SU-DHL-6 (cell line): Measurements from ENCODE around the gene MOCS3.

Experiments used
- H2AFZ ChIP-seq: fragments of 200-600 bp; sonication (generic); 2 replicates; pipeline ENCODE4 v1.6.1; 2014; ENCODE audit warnings: low read depth, mild to moderate bottlenecking, moderate library complexity, mixed read lengths, antibody characterized with exemption, low read length; ENCODE audit not compliant: severe bottlenecking
- H3F3A ChIP-seq: fragments of 200-600 bp; shearing (Covaris generic); 2 replicates; pipeline ENCODE4 v1.6.0; 2016; ENCODE audit warnings: antibody characterized with exemption, mild to moderate bottlenecking; ENCODE audit not compliant: insufficient read depth
- H3K27ac ChIP-seq: fragments of 200-600 bp; sonication (generic); 2 replicates; pipeline ENCODE4 v1.5.1; 2016; ENCODE audit warnings: low read depth, mild to moderate bottlenecking, low read length, moderate library complexity, mixed read lengths
- H3K27me3 ChIP-seq: fragments of 200-600 bp; sonication (generic), shearing (Covaris generic); 2 replicates; pipeline ENCODE4 v1.6.0; 2014; ENCODE audit warnings: mild to moderate bottlenecking, low read length
- H3K36me3 ChIP-seq: fragments of 200-600 bp; sonication (generic); 2 replicates; pipeline ENCODE4 v1.6.1; 2014; ENCODE audit warnings: mild to moderate bottlenecking, low read length, mixed read lengths
- H3K4me2 ChIP-seq: fragments of 300-600, 200-600 bp; shearing (Covaris generic), sonication (generic); 2 replicates; pipeline ENCODE4 v1.6.0; 2014; ENCODE audit warnings: low read length, low read depth, mild to moderate bottlenecking; ENCODE audit not compliant: poor library complexity, severe bottlenecking
- H3K4me3 ChIP-seq: fragments of 200-600 bp; sonication (generic); 2 replicates; pipeline ENCODE4 v1.5.1; 2014; ENCODE audit warnings: antibody characterized with exemption, low read length, mild to moderate bottlenecking, mixed read lengths; ENCODE audit not compliant: insufficient read depth, poor library complexity, severe bottlenecking
- H3K79me2 ChIP-seq: fragments of 200-600 bp; sonication (generic); 2 replicates; pipeline ENCODE4 v1.6.1; 2014; ENCODE audit warnings: mild to moderate bottlenecking, low read length, moderate library complexity; ENCODE audit not compliant: insufficient read depth
- H3K9ac ChIP-seq: fragments of 200-600 bp; sonication (generic); 2 replicates; pipeline ENCODE4 v1.7.0; 2014; ENCODE audit warnings: mild to moderate bottlenecking, low read length
- H3K9me2 ChIP-seq: fragments of 200-600 bp; sonication (generic); replicated peaks from 2 replicates; pipeline ENCODE4 v1.6.1; 2014; ENCODE audit warnings: low read length; ENCODE audit not compliant: insufficient read depth
- H3K9me3 ChIP-seq: fragments of 200-600 bp; sonication (generic); 2 replicates; pipeline ENCODE4 v1.6.1; 2014; ENCODE audit warnings: low read length, mixed read lengths; ENCODE audit not compliant: insufficient read depth
- H4K20me1 ChIP-seq: fragments of 200-600 bp; sonication (generic); 2 replicates; pipeline ENCODE4 v1.6.1; 2014; ENCODE audit warnings: low read depth, mild to moderate bottlenecking, antibody characterized with exemption, low read length, moderate library complexity, mixed read lengths
- CTCF ChIP-seq: fragments of 200-600 bp; sonication (generic); IDR thresholded peaks from one replicate; pipeline ENCODE4 v1.5.1; 2017; ENCODE audit warnings: antibody characterized with exemption, mild to moderate bottlenecking, low read length, moderate library complexity; ENCODE audit not compliant: insufficient read depth, poor library complexity, severe bottlenecking
- EZH2phosphoT487 ChIP-seq: fragments of 200-600 bp; sonication (generic), shearing (Covaris generic); conservative IDR thresholded peaks from 2 replicates; pipeline ENCODE4 v1.6.1; 2018; ENCODE audit warnings: mild to moderate bottlenecking, antibody characterized with exemption, low read length, moderate library complexity, mixed read lengths

MOCS3 gene

DNA sequence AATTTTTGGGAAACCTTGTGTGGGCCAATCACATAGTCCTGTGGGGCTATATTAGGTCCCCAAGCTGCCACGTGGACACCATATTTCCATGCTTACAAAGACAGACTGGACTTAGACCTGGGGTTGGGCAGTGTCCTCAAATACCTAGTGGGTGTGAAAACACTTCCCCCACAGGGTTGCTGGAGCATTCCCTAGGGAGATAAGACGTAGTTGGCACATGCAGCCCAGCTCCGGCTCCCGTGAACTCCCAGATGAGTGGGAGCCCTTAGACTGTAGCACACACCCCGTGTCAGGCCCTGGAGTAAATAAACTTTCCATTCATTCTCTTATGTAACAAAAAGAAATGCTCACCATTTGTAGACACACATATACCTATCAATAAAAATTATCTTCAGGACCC, 50.1 kb downstream of the MOCS3 start:
- Histone ChIP-seq H2AFZ (no peak overlapping the region), H3K27me3 (no peaks in the 10 kb centered on the region), H3K4me3 (no peak overlapping the region)

DNA sequence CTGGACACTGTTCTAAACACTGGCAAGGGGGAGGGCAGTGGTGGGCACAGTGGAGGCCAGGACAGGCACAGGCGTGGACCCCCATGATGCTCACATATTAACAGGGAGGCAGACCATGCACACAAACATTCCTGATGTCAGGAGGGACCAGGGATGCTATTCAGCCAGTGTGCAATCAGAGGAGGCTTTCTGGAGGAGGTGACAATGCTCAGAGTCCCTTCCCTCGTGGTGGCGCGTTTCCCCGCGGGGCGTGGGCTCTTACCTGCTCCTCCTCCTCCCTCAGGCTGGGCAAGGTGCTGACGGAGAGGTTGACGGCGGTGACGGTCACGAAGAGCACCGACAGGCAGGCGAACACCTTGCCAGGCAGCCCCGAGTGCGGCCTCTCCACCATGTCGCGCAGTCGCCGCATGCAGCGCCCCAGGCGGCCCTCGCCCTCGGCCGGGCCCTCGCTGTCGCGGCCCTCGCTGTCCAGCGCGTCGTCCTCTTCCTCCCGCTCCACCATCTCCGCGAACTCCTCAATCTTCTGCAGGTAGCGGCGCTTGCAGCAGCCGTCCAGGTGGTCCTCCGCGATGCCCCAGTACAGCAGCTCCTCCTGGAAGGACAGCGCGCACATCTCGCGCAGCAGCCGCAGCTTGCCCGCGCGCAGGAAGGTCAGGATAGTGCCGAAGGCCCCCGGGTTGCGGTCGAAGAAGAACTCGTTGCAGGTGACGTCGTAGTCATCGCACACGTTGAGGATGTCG, 50.9 kb downstream of the MOCS3 start:
- Histone ChIP-seq H3K27me3 (no peaks in the 10 kb centered on the region), H3F3A (no peaks in the 10 kb centered on the region), H3K36me3 (no peaks in the 10 kb centered on the region), H3K4me2 (no peak overlapping the region), H3K79me2 (no peaks in the 10 kb centered on the region), H4K20me1 (no peaks in the 10 kb centered on the region), H3K4me3 (no peak overlapping the region), H2AFZ (no peak overlapping the region), H3K9me3 (no peaks in the 10 kb centered on the region), H3K9me2 (no peaks in the 10 kb centered on the region), H3K9ac (no peak overlapping the region), H3K27ac (no peak overlapping the region)
- no peak for TF ChIP-seq CTCF
- TF ChIP-seq EZH2phosphoT487, result no peak

More for the DNA sequence above, 50.1 kb downstream of the MOCS3 start:
- Histone ChIP-seq H4K20me1 (no peaks in the 10 kb centered on the region), H3K9ac (no peak overlapping the region), H3K9me3 (no peaks in the 10 kb centered on the region), H3K4me2 (no peak overlapping the region), H3K79me2 (no peaks in the 10 kb centered on the region), H3K9me2 (no peaks in the 10 kb centered on the region), H3F3A (no peaks in the 10 kb centered on the region), H3K36me3 (no peaks in the 10 kb centered on the region), H3K27ac (no peak overlapping the region)
- no peak for TF ChIP-seq CTCF
- TF ChIP-seq EZH2phosphoT487, result no peak

- Histone ChIP-seq H3K4me2 (no peak overlapping the region), H3K36me3 (no peaks in the 10 kb centered on the region), H3K9ac (no peak overlapping the region), H3K4me3 (no peak overlapping the region), H4K20me1 (no peaks in the 10 kb centered on the region), H3K9me3 (no peaks in the 10 kb centered on the region), H3K27ac (no peak overlapping the region), H3K27me3 (no peaks in the 10 kb centered on the region), H3K79me2 (no peaks in the 10 kb centered on the region), H3K9me2 (no peaks in the 10 kb centered on the region), H2AFZ (no peak overlapping the region), H3F3A (no peaks in the 10 kb centered on the region)
- TF ChIP-seq EZH2phosphoT487 (no peak), CTCF (no peak)
Measured at GRCh38 chr20:51010043-51010365, 51.4 kb downstream of the MOCS3 start.

- no peak overlapping the region for H3K27ac ChIP-seq
- no peak overlapping the region for H3K4me2 ChIP-seq
- no peaks in the 10 kb centered on the region for H3K9me2 ChIP-seq
- H3K79me2 ChIP-seq, result no peaks in the 10 kb centered on the region
- H3F3A ChIP-seq, result no peaks in the 10 kb centered on the region
- no peaks in the 10 kb centered on the region for H3K9me3 ChIP-seq
- H3K4me3 ChIP-seq, result no peak overlapping the region
- H4K20me1 ChIP-seq, result no peaks in the 10 kb centered on the region
- no peak overlapping the region for H2AFZ ChIP-seq
- no peak overlapping the region for H3K9ac ChIP-seq
- no peaks in the 10 kb centered on the region for H3K36me3 ChIP-seq
- H3K27me3 ChIP-seq, result no peaks in the 10 kb centered on the region
- no peak for TF ChIP-seq EZH2phosphoT487
- TF ChIP-seq CTCF, result no peak
Measured at GRCh38 chr20:51010932-51011331, 52.3 kb downstream of the MOCS3 start.
